ENCODE data around the gene ADGB.

Gene ADGB

DNA sequence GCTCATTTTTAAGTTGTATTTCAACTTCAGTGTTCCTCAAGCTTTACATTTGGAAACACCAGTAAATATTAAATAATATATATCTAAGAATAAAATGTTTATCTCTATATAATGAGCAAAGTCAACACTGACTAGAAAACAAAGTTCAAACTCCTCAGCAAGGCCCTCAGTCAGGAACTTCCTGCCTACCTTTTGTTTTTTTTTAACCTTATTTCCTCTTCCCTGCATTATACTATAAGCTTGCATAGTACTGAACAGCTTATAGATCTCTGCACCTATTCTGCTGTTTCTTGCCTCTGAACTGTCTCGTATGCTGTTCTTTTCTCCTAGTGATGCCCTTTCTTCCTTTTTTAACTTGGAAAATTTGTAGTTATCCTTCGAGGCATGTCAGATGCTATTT, 29.6 kb downstream of the ADGB start:
- TF ChIP-seq, protein P1, sequence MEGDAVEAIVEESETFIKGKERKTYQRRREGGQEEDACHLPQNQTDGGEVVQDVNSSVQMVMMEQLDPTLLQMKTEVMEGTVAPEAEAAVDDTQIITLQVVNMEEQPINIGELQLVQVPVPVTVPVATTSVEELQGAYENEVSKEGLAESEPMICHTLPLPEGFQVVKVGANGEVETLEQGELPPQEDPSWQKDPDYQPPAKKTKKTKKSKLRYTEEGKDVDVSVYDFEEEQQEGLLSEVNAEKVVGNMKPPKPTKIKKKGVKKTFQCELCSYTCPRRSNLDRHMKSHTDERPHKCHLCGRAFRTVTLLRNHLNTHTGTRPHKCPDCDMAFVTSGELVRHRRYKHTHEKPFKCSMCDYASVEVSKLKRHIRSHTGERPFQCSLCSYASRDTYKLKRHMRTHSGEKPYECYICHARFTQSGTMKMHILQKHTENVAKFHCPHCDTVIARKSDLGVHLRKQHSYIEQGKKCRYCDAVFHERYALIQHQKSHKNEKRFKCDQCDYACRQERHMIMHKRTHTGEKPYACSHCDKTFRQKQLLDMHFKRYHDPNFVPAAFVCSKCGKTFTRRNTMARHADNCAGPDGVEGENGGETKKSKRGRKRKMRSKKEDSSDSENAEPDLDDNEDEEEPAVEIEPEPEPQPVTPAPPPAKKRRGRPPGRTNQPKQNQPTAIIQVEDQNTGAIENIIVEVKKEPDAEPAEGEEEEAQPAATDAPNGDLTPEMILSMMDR (IDR thresholded peaks at IDR 0.05; ENCODE audit: low read depth, low read length, missing control alignments), result no peak
- no peak overlapping the region for H3K4me3 ChIP-seq (ENCODE audit: low read depth, low read length)

DNA sequence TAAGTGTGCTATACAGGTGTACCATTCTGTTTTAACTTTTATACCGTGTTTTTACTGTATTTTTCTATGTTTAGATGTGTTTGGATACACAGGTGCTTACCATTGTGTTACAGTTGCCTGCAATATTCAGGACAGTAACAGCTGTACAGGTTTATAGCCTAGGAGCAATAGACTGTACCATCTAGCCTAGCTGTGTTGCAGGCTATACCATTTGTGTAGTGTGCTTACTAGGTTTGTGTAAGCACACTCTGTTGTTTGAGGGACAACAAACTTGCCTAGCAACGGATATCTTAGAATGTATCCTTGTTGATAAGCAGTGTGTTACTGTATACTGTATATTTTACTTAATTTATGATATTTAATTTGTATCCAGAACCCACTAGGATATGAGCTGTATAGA, 35.2 kb downstream of the ADGB start:
- DNase-seq (ENCODE audit: low read depth), result no peak
- TF ChIP-seq, protein P1 (IDR thresholded peaks at IDR 0.05; ENCODE audit: low read depth, low read length, missing control alignments), result no peak
- no peak overlapping the region for H3K4me3 ChIP-seq (ENCODE audit: low read depth, low read length)

More for the DNA sequence above, 29.6 kb downstream of the ADGB start:
- no peak for DNase-seq (ENCODE audit: low read depth)

DNA sequence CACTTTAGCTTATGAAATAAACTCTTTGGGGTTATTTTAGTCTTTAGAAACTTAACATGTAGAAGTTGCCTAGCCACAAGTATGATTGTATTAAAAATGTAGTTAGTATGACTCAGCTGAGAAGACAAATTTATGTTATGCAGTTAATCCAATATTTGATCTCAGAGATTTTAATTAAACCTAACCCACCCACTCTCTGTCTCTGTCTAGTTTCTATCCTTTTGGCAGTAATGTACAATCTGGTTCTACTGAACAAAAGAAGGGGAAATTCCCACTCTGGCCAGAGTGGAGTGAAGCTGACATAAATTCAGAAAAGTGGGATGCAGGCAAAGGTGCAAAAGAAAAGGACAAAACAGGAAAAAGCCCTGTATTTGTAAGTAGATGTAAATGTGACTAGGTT, 36.4 kb downstream of the ADGB start:
- H3K4me3 ChIP-seq (ENCODE audit: low read depth, low read length), result no peak overlapping the region
- DNase-seq (ENCODE audit: low read depth), result no peak
- TF ChIP-seq, protein P1 (IDR thresholded peaks at IDR 0.05; ENCODE audit: low read depth, low read length, missing control alignments), result no peak

DNA sequence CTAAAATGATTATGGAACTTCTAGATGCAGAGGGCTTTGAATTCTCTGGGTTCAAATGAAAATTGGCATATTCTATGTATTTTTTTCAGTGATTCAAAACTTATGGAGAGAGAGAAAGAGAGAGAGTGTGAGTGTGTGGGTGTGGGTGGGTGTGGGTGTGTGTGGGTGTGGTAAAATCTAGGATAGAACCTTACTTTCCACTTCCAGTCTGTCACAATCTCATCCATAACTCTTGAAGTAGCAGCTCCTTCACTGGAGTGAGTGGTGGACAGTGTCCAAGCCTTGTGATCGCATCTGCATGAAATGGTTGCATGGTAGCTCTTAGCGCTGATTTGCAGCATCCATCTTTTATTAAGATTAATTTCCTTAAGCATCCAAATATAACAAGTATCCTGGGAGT, 37.7 kb downstream of the ADGB start:
- no peak for DNase-seq (ENCODE audit: low read depth)
- H3K4me3 ChIP-seq (ENCODE audit: low read depth, low read length), result no peak overlapping the region
- TF ChIP-seq, protein P1 (IDR thresholded peaks at IDR 0.05; ENCODE audit: low read depth, low read length, missing control alignments), result no peak

DNA sequence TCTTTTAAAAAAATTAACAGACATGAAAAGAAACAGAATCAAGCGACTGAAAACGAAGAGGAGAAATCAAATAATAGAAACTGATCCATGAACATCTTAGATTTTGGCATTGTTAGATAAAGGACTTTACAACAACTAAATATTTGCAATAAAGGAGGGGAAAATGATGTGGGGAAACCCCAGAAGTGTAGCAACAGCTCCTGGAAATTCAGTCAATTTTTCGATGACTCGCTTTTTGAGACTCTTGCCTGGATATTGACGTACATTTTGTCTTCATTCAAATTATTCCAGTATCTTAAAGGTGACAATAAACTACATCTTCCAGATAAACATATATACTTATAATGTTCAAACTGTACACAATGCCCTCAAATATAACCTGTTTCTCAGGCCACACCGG, 44.1 kb downstream of the ADGB start:
- TF ChIP-seq, protein P1 (IDR thresholded peaks at IDR 0.05; ENCODE audit: low read depth, low read length, missing control alignments), result no peak
- no peak for DNase-seq (ENCODE audit: low read depth)
- no peak overlapping the region for H3K4me3 ChIP-seq (ENCODE audit: low read depth, low read length)

DNA sequence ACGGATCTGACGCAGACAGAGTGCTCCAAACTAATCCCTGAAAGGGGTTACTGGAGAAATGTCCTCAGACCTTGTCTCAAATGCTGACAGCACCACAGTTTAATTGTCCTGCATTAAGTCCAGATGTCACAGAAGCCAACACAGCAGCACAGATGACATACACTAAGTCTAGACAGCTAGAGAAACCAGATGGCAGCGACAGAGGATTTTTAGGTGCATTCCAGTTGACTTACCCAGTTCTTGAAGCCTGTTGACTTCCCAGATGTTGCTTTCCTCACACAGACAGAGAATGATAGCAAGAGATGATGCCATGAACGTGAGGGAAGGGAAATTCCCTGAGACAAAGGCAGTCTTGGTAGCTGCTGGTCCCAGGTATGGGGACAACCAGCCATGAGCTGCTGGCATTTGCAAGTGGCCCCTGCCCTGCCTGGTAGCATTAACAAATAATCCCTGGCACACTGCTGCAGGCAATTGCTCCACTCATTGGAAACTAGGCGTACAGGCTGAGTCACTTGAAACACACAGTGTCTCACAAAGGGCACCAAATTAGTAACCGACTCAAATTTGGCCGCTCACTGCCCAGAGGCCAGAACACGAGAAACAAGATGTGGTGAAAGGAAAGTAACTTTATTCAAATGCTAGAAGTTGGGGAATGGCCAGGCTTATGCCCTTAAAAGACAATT, 52.2 kb downstream of the ADGB start:
- no peak for DNase-seq (ENCODE audit: low read depth)
- TF ChIP-seq, protein P1 (IDR thresholded peaks at IDR 0.05; ENCODE audit: low read depth, low read length, missing control alignments), result no peak
- H3K4me3 ChIP-seq (ENCODE audit: low read depth, low read length), result no peak overlapping the region

DNA sequence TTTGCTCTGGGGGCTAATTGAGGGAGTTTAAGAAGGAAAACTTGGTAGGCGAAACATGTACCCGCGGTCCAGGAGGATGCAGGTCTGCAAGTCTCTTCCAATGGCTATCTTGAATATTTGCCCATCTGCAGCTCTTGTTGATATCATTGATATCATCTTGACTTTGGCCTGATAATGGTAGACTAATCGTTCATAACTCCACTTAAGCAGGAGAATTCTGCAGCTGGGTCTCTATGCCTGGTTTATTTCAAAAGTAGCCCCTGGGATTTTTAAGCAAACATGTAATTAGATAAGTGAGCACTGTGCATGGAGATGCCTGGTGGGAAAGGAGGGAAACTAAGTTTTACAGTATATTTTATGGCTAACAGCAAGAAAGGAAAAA, 52.7 kb downstream of the ADGB start:
- no peak for DNase-seq (ENCODE audit: low read depth)
- TF ChIP-seq, protein P1 (IDR thresholded peaks at IDR 0.05; ENCODE audit: low read depth, low read length, missing control alignments), result no peak
- no peak overlapping the region for H3K4me3 ChIP-seq (ENCODE audit: low read depth, low read length)
